ENCODE measurements around the gene ATAD1.

DNA sequence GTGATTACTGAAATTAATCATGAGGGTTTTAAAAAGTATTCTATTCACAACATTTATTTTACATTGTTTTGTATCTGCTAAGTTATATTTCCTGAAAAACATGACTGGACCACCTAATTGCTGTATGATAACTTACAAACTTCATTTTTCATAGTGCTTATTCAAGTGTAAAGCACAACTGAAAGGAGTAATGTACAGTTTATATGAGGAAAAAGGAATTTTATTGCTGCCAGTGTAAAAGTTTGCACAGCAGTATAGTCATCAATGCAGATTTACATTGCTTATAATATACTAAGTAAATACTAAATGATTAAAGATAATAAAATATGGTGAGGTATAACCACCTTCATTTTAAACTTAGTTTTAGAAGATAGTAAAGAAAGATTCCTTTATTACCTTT, 49.4 kb upstream of the ATAD1 start:
- TF ChIP-seq MAFK (IDR thresholded peaks at IDR 0.05; ENCODE audit: low read depth, low read length) (no peak), JUN (IDR thresholded peaks at IDR 0.05; ENCODE audit: low read depth, low read length) (no peak), POLR2A (IDR thresholded peaks at IDR 0.05; ENCODE audit: control extremely low read depth in 1 of 2, low read depth in 2 of 2, low read length in 2 of 2) (no peak), CBX5 (IDR thresholded peaks at IDR 0.05; ENCODE audit: low read depth, low read length) (no peak), TAF1 (IDR thresholded peaks at IDR 0.05; ENCODE audit: low read depth, low read length) (no peak), CHD2 (IDR thresholded peaks at IDR 0.05; ENCODE audit: low read length) (no peak), EZH2 (IDR thresholded peaks at IDR 0.05; ENCODE audit: low read depth, low read length, severe bottlenecking) (no peak), SUZ12 (IDR thresholded peaks at IDR 0.05; ENCODE audit: low read length) (no peak), POLR2AphosphoS5 (IDR thresholded peaks at IDR 0.05; ENCODE audit: low read depth, low read length) (no peak), GABPA (IDR thresholded peaks at IDR 0.05; ENCODE audit: borderline replicate concordance, insufficient read depth, low read length) (no peak), ZNF274 (IDR thresholded peaks at IDR 0.05; ENCODE audit: borderline replicate concordance, extremely low read depth, low read length) (no peak)
- TF ChIP-seq, protein P1, sequence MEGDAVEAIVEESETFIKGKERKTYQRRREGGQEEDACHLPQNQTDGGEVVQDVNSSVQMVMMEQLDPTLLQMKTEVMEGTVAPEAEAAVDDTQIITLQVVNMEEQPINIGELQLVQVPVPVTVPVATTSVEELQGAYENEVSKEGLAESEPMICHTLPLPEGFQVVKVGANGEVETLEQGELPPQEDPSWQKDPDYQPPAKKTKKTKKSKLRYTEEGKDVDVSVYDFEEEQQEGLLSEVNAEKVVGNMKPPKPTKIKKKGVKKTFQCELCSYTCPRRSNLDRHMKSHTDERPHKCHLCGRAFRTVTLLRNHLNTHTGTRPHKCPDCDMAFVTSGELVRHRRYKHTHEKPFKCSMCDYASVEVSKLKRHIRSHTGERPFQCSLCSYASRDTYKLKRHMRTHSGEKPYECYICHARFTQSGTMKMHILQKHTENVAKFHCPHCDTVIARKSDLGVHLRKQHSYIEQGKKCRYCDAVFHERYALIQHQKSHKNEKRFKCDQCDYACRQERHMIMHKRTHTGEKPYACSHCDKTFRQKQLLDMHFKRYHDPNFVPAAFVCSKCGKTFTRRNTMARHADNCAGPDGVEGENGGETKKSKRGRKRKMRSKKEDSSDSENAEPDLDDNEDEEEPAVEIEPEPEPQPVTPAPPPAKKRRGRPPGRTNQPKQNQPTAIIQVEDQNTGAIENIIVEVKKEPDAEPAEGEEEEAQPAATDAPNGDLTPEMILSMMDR (IDR thresholded peaks at IDR 0.05; ENCODE audit: control extremely low read depth in 1 of 3, insufficient read depth in 1 of 3, low read depth in 1 of 3, low read length in 3 of 3): no peak
- TF ChIP-seq, protein P2, sequence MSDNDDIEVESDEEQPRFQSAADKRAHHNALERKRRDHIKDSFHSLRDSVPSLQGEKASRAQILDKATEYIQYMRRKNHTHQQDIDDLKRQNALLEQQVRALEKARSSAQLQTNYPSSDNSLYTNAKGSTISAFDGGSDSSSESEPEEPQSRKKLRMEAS (IDR thresholded peaks at IDR 0.05): no peak

Data from H1 (cell line).